HL-60/S4 treated with phorbol 12-myristate 13-acetate at 8.2 ng/mL for 4 days and 3 days (cell line): Measurements from ENCODE around the gene MAOA.
"Not testable (repeated sequence)": the region's sequence is repeated elsewhere in the genome, so short reads cannot be mapped to it uniquely, and the experiment has no call there.

Source experiments
- in situ Hi-C: fragments of 300-500 bp; cut with MboI; formaldehyde crosslinking; loops from 2 replicates; pipeline ENCODE4 v1.15.0; 2022; ENCODE audit warnings: low sequenced_read_pairs

MAOA gene

GRCh38 chrX:43716144-43716543 lies 60.0 kb downstream of the MAOA start:
- in situ Hi-C loops = no loop called here

GRCh38 chrX:43716696-43717095 lies 60.6 kb downstream of the MAOA start:
- in situ Hi-C loops = no loop called here

GRCh38 chrX:43717161-43717560 lies 61.1 kb downstream of the MAOA start:
- in situ Hi-C loops = no loop called here

DNA sequence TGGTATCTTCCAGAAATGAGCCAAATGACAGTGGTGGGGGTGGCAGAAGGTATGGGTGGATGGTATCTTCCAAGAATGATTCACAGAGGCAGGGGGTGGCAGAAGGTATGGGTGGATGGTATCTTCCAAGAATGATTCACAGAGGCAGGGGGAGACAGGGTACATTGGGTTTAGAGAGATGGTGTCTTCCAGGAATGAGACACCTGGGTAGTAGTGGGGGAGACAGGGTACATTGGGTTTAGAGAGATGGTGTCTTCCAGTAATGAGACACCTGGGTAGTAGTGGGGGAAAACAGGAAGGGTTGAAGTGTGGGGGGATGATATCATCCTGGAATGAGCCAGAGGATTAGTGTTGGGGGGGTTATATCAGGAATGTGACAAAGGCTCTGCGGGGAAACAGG lies 62.0 kb downstream of the MAOA start:
- in situ Hi-C loops = no loop called here

GRCh38 chrX:43718546-43718945 lies 62.4 kb downstream of the MAOA start:
- in situ Hi-C loops = no loop called here

- in situ Hi-C loops = no loop called here
Measured at GRCh38 chrX:43718956-43719355, 62.9 kb downstream of the MAOA start.

GRCh38 chrX:43720082-43720481 lies 64.0 kb downstream of the MAOA start:
- in situ Hi-C loops = no loop called here

GRCh38 chrX:43720961-43721360 lies 64.9 kb downstream of the MAOA start:
- in situ Hi-C loops = no loop called here

GRCh38 chrX:43725227-43725626 lies 69.1 kb downstream of the MAOA start:
- in situ Hi-C loops = not testable (repeated sequence)

DNA sequence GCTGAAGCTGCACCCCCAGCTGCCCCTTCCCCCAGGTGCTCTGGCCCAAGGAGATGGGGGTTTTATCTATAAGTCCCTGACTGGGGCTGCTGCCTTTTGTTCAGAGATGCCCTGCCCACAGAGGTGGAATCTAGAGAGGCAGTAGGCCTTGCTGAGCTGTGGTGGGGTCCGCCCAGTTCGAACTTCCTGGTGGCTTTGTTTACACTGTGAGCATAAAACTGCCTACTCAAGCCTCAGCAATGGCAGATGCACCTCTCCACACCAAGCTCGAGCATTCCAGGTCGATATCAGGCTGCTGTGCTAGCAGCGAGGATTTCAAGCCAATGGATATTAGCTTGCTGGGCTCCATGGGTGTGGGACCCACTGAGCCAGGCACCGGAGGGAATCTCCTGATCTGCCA lies 71.2 kb downstream of the MAOA start:
- in situ Hi-C loops = not testable (repeated sequence)

DNA sequence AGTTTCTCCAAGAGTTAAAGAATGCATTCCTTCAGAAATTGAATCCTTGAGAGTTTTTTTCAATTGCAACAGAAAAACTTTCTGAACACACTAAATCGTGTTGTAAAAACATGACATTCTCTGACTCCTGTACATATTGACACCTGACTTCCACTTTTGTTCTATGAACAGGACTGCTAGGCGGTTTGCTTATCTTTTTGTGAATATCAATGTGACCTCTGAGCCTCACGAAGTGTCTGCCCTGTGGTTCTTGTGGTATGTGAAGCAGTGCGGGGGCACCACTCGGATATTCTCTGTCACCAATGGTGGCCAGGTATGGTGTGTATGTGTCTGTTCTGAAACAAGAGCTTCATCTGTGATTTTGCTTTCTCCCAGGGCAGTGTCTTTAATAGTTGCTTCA lies 71.9 kb downstream of the MAOA start:
- in situ Hi-C loops = no loop called here

GRCh38 chrX:43728966-43729365 lies 72.9 kb downstream of the MAOA start:
- in situ Hi-C loops = no loop called here

GRCh38 chrX:43731086-43731485 lies 75.0 kb downstream of the MAOA start:
- in situ Hi-C loops = no loop called here

DNA sequence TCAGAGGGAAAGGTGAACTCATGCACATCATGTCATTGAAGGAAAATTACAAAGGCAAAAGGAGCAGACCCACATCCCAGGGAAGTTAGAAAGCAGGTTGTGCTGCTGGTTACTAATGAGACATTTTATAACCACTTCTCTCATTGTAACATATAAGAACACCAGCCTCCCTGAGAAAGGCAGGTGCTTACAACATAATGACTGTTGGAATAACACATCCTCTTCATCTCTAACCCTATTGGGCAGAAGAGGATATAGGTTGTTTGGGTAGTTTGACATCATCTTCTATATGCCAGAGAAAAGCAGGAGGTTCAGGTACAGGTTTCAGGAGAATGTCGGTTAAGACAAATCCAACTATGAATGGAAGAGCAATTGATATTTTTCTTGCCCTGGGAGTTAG lies 77.6 kb downstream of the MAOA start:
- in situ Hi-C loops = no loop called here

- in situ Hi-C loops = no loop called here
Measured at GRCh38 chrX:43734444-43734843, 78.3 kb downstream of the MAOA start.

- in situ Hi-C loops = no loop called here
Measured at GRCh38 chrX:43735534-43735933, 79.4 kb downstream of the MAOA start.

- in situ Hi-C loops = no loop called here
Measured at GRCh38 chrX:43735957-43736356, 79.9 kb downstream of the MAOA start.

DNA sequence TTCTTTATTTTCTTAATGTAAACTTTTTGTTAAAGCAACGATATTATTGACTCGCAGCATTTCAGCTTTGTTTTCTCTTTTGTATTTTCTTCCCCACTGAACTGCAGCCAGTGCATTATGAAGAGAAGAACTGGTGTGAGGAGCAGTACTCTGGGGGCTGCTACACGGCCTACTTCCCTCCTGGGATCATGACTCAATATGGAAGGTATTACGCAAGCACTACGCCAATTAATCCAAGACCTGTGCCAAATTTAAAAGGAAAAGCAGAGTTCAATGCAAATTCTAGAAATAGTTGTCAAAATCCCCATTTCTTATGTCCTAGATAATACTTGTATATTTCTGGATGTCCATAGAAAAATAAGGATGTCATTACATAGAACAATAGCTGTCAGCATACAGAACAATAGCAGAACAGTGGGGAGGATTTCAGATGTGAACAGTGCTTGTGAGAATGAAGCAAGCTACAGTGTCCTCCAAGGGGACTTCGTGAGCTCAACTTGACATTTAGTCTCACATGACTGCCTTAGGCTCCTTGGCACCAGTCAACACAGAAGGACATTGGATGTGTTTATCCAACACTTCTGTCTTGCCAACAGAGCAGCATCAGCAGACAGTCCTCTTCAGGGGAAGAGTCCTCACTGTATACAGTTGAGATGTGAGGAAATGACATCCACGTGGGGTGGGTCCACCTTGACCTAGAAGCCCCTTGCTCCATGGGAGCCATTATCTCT lies 85.9 kb downstream of the MAOA start:
- in situ Hi-C loops = no loop called here

- in situ Hi-C loops = no loop called here
Measured at GRCh38 chrX:43743100-43743822, 87.2 kb downstream of the MAOA start.

DNA sequence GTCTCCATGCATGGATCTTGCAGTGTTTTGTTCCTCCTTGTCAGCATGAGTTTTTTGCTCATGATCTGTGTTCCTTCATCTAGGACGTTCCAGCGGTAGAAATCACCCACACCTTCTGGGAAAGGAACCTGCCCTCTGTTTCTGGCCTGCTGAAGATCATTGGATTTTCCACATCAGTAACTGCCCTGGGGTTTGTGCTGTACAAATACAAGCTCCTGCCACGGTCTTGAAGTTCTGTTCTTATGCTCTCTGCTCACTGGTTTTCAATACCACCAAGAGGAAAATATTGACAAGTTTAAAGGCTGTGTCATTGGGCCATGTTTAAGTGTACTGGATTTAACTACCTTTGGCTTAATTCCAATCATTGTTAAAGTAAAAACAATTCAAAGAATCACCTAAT lies 88.2 kb downstream of the MAOA start:
- in situ Hi-C loops = no loop called here

GRCh38 chrX:43745938-43746721 lies 90.0 kb downstream of the MAOA start:
- in situ Hi-C loops = no loop called here

DNA sequence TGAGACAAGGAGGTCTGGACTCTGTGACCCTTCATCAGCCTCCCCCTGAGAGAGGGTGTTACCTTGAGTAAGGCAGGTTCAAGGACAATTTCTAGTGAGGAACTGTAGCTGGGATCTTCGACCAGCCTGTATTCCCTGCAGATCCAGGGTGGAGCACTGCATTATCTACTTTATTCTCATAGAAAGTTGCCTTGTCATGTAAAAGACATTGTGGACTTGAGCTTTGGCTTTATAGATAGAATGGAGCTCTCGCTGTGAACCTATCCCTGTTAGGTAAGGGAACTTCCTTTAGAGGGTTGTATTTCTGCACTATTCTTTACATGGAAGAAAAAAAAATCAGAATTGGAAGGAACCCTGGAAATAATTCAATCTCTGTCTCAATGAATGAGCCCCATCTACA lies 91.4 kb downstream of the MAOA start:
- in situ Hi-C loops = no loop called here
